Panc1 (cell line): ENCODE results near the gene FH. TPM values are rescaled to one million over a fixed set of nuclear protein-coding genes. Genes with fewer than 3 reads are reported as not detected.

Source experiments
- ATAC-seq: fragments of 200-7000 bp; cut with Tn5 transposase; 2 replicates; pipeline ENCODE4 v1.9.1; 2020; ENCODE audit warnings: mild to moderate bottlenecking, moderate library complexity
- BruUV-seq: library from RNA; stranded (reverse); fragments of 400-500 nt; replicated peaks from 2 replicates; lab custom pipeline; 2021; lab: Mats Ljungman, UMichigan
- CTCF ChIA-PET: fragments of 300-600 bp; sonication (Branson Sonifier 250); formaldehyde crosslinking; loops from one replicate; lab custom pipeline; 2022; ENCODE audit warnings: antibody characterized with exemption; lab: Charles Lee
- POLR2A ChIA-PET: fragments of 300-600 bp; sonication (Branson Sonifier 250); formaldehyde crosslinking; loops from one replicate; lab custom pipeline; 2022; ENCODE audit warnings: antibody characterized with exemption; lab: Charles Lee
- DNase-seq: peaks from one replicate; pipeline ENCODE4 v3.0.0-alpha.2; 2010; ENCODE audit warnings: low read depth, low spot score
- H3K27ac ChIP-seq: 2 replicates; pipeline ENCODE4 v1.5.1; 2011; ENCODE audit warnings: mild to moderate bottlenecking, low read length, inconsistent platforms
- H3K27me3 ChIP-seq: fragments of 200-500 bp; sonication (Bioruptor generic); 2 replicates; pipeline ENCODE4 v1.6.0; 2014; ENCODE audit warnings: low read length, inconsistent platforms; ENCODE audit not compliant: control insufficient read depth, insufficient read depth
- H3K36me3 ChIP-seq: fragments of 200-500 bp; sonication (Bioruptor generic); 2 replicates; pipeline ENCODE4 v1.5.1; 2014; ENCODE audit warnings: inconsistent platforms, mild to moderate bottlenecking, low read length, moderate library complexity; ENCODE audit not compliant: control insufficient read depth, insufficient read depth
- H3K4me1 ChIP-seq: 2 replicates; pipeline ENCODE4 v1.5.1; 2011; ENCODE audit warnings: inconsistent platforms, mild to moderate bottlenecking, low read length, moderate library complexity; ENCODE audit not compliant: control insufficient read depth, insufficient read depth
- H3K4me3 ChIP-seq, 2 experiments: 2 replicates each; pipeline ENCODE4 v1.5.1; 2011 to 2012; ENCODE audit warnings: low read depth in 2 of 2, low read length in 2 of 2, mild to moderate bottlenecking in 2 of 2, inconsistent platforms in 1 of 2, moderate library complexity in 1 of 2
- H3K9me3 ChIP-seq: fragments of 200-500 bp; sonication (Bioruptor generic); 2 replicates; pipeline ENCODE4 v1.5.1; 2014; ENCODE audit warnings: low read depth, mild to moderate bottlenecking, inconsistent platforms, low read length, moderate library complexity; ENCODE audit not compliant: control insufficient read depth, insufficient read depth
- POLR2AphosphoS5 ChIP-seq: IDR thresholded peaks from 2 replicates; pipeline ENCODE4 v1.6.1; 2012; ENCODE audit warnings: mild to moderate bottlenecking, low read depth, low read length, moderate library complexity
- SIN3A ChIP-seq: IDR thresholded peaks from 2 replicates; pipeline ENCODE4 v1.6.1; 2012; ENCODE audit warnings: low read depth, mild to moderate bottlenecking, low read length, moderate library complexity, borderline replicate concordance; ENCODE audit not compliant: insufficient read depth
- TCF7L2 ChIP-seq: IDR thresholded peaks from 2 replicates; pipeline ENCODE4 v1.6.1; 2011; ENCODE audit warnings: mild to moderate bottlenecking, low read depth, low read length, inconsistent platforms
- in situ Hi-C: cut with HindIII; loops from 2 replicates; pipeline ENCODE4 v1.10.0; 2016; ENCODE audit warnings: low sequenced_read_pairs, low pct_unique_long_range_greater_than_20kb
- intact Hi-C: fragments of 100-400 bp; cut with micrococcal nuclease; formaldehyde crosslinking; loops from one replicate; pipeline ENCODE4 v1.10.0; 2022; ENCODE audit not compliant: unreplicated experiment
- total RNA-seq: library from RNA; stranded (reverse); gene quantifications from one replicate; pipeline ENCODE4 v1.2.1, GENCODE V29; 2021; ENCODE audit not compliant: unreplicated experiment
- TF ChIP-seq, protein P1 (sequence below), 2 experiments: IDR thresholded peaks; 2 replicates each; pipeline ENCODE4 v1.6.1; 2011 to 2012; ENCODE audit warnings: low read depth in 2 of 2, control low read depth in 1 of 2, low read length in 1 of 2, mild to moderate bottlenecking in 1 of 2, moderate library complexity in 1 of 2; ENCODE audit not compliant: insufficient read depth in 1 of 2
- TF ChIP-seq, protein P2 (sequence below): fragments of 450-650 bp; IDR thresholded peaks from 2 replicates; pipeline ENCODE4 v1.5.1; 2017; ENCODE audit warnings: mild to moderate bottlenecking

Gene FH
- total RNA-seq, 1 experiment from 2014 or later: 87.1 TPM

DNA sequence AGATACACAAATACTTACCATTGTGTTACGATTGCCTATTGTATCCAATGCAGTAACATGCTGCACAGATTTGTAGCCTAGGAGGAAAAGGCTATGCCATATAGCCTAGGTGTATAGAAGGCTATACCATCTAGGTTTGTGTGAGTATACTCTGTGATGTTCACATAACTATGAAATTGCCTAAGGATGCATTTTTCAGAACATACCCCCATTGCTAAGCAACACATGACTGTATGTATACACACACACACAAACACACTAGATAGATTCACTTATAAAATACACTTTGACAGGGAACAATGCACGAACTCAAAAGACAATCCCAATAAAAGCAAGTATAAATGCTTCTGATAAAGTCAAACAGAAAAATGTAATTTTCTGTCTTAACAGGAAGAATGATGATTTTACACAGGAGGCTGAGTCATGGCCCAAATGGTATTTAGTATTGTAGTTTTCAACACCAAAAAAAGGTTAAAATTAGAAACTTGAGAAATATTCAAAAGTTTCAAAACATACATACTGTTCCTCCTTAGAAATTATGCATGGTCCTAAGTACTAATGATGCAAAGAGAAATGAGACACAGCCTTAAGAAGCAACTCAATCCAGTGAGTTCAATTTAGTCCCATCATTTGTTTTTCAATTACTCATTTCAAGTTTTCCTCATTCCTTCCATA is 12.2 kb downstream of the FH start:
- Histone ChIP-seq H3K9me3 (no peaks in the 10 kb centered on the region), H3K27ac (no peak overlapping the region), H3K4me3 (no peak overlapping the region), H3K36me3 (peaks cover 47% of the 10 kb centered on the region), H3K4me1 (no peaks in the 10 kb centered on the region), H3K27me3 (no peaks in the 10 kb centered on the region)
- POLR2A ChIA-PET: no interaction called here
- no peak for ATAC-seq
- no TSS peak for BruUV-seq
- intact Hi-C loops (no loop called here), in situ Hi-C loops (no loop called here)
- CTCF ChIA-PET: no interaction called here
- no peak for DNase-seq
- no peak for TF ChIP-seq TCF7L2
- TF ChIP-seq POLR2AphosphoS5: no peak
- TF ChIP-seq, protein P1, sequence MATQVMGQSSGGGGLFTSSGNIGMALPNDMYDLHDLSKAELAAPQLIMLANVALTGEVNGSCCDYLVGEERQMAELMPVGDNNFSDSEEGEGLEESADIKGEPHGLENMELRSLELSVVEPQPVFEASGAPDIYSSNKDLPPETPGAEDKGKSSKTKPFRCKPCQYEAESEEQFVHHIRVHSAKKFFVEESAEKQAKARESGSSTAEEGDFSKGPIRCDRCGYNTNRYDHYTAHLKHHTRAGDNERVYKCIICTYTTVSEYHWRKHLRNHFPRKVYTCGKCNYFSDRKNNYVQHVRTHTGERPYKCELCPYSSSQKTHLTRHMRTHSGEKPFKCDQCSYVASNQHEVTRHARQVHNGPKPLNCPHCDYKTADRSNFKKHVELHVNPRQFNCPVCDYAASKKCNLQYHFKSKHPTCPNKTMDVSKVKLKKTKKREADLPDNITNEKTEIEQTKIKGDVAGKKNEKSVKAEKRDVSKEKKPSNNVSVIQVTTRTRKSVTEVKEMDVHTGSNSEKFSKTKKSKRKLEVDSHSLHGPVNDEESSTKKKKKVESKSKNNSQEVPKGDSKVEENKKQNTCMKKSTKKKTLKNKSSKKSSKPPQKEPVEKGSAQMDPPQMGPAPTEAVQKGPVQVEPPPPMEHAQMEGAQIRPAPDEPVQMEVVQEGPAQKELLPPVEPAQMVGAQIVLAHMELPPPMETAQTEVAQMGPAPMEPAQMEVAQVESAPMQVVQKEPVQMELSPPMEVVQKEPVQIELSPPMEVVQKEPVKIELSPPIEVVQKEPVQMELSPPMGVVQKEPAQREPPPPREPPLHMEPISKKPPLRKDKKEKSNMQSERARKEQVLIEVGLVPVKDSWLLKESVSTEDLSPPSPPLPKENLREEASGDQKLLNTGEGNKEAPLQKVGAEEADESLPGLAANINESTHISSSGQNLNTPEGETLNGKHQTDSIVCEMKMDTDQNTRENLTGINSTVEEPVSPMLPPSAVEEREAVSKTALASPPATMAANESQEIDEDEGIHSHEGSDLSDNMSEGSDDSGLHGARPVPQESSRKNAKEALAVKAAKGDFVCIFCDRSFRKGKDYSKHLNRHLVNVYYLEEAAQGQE (IDR thresholded peaks at IDR 0.05; ENCODE audit: insufficient read depth in 1 of 2, low read depth in 2 of 2, low read length in 1 of 2): no peak
- TF ChIP-seq, protein P2, sequence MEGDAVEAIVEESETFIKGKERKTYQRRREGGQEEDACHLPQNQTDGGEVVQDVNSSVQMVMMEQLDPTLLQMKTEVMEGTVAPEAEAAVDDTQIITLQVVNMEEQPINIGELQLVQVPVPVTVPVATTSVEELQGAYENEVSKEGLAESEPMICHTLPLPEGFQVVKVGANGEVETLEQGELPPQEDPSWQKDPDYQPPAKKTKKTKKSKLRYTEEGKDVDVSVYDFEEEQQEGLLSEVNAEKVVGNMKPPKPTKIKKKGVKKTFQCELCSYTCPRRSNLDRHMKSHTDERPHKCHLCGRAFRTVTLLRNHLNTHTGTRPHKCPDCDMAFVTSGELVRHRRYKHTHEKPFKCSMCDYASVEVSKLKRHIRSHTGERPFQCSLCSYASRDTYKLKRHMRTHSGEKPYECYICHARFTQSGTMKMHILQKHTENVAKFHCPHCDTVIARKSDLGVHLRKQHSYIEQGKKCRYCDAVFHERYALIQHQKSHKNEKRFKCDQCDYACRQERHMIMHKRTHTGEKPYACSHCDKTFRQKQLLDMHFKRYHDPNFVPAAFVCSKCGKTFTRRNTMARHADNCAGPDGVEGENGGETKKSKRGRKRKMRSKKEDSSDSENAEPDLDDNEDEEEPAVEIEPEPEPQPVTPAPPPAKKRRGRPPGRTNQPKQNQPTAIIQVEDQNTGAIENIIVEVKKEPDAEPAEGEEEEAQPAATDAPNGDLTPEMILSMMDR: no peak
- TF ChIP-seq SIN3A: no peak

DNA sequence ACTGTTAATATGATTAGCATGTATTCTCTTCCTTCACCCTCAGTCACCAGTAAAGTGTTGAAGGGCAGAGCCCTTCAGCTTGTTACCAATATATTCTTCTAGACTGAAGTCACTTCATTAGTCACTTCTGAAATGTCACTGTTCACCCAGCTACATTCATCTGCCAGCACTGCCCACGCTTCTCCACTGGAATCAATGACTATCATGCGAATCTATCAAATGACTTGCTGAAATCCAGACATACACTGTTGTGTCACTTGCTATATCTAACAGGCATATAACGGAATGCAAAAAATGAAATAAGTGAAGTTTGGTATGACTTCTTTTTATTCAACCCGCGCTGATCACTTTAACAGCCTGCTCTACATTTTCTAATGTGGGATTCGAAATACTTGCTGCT is 16.1 kb downstream of the FH start:
- POLR2A ChIA-PET: no interaction called here
- TF ChIP-seq, protein P2: no peak
- TF ChIP-seq POLR2AphosphoS5 (no peak), SIN3A (no peak), TCF7L2 (no peak)
- TF ChIP-seq, protein P1 (IDR thresholded peaks at IDR 0.05; ENCODE audit: insufficient read depth in 1 of 2, low read depth in 2 of 2, low read length in 1 of 2): no peak
- in situ Hi-C loops (no loop called here), intact Hi-C loops (loop anchor here (5.0 kb wide), 1 partner anchor 771 kb away; no protein-coding TSS in a partner anchor)
- H3K36me3 ChIP-seq: peaks cover 44% of the 10 kb centered on the region
- H3K9me3 ChIP-seq: no peaks in the 10 kb centered on the region
- DNase-seq (no peak), ATAC-seq (no peak)
- H3K27ac ChIP-seq: no peak overlapping the region
- BruUV-seq: no TSS peak
- no peaks in the 10 kb centered on the region for H3K27me3 ChIP-seq
- no peaks in the 10 kb centered on the region for H3K4me1 ChIP-seq
- CTCF ChIA-PET: no interaction called here
- no peak overlapping the region for H3K4me3 ChIP-seq
